Activated B cell treated with CpG ODN at 0.5 μM for 24 hours (primary cell): Measurements from ENCODE around the gene TEPSIN. TPM values are rescaled to one million over a fixed set of nuclear protein-coding genes. Genes with fewer than 3 reads are reported as not detected.

Source experiments
- ATAC-seq: fragments of 200-7000 bp; cut with Tn5 transposase; one replicate; pipeline ENCODE4 v1.10.0; 2021; ENCODE audit warnings: low read depth, mild to moderate bottlenecking, moderate library complexity
- CTCF ChIA-PET: fragments of 350-600 bp; sonication (Branson Sonifier 250); formaldehyde crosslinking; loops from one replicate; lab custom pipeline; 2021; ENCODE audit warnings: antibody characterized with exemption; lab: Charles Lee
- POLR2A ChIA-PET: fragments of 350-600 bp; sonication (Branson Sonifier 250); formaldehyde crosslinking; loops from one replicate; lab custom pipeline; 2021; ENCODE audit warnings: antibody characterized with exemption; lab: Charles Lee
- DNase-seq: peaks from one replicate; pipeline ENCODE4 v3.0.0; 2022
- H3K27ac Mint-ChIP-seq: one replicate; pipeline ENCODE4 v1.8.0; 2020; ENCODE audit warnings: mixed read lengths
- H3K27me3 Mint-ChIP-seq: one replicate; pipeline ENCODE4 v1.8.0; 2021; ENCODE audit warnings: mixed read lengths
- H3K36me3 Mint-ChIP-seq: one replicate; pipeline ENCODE4 v1.8.0; 2021; ENCODE audit warnings: low read depth, mixed read lengths
- H3K4me1 Mint-ChIP-seq: one replicate; pipeline ENCODE4 v1.8.0; 2021; ENCODE audit warnings: mixed read lengths
- H3K4me3 Mint-ChIP-seq: one replicate; pipeline ENCODE4 v1.8.0; 2020; ENCODE audit warnings: mild to moderate bottlenecking, mixed read lengths
- H3K9me3 Mint-ChIP-seq: one replicate; pipeline ENCODE4 v1.8.0; 2020; ENCODE audit warnings: mixed read lengths
- intact Hi-C: fragments of 100-400 bp; cut with micrococcal nuclease; formaldehyde crosslinking; loops from one replicate; pipeline ENCODE4 v1.15.1; 2024
- total RNA-seq: library from RNA; stranded (reverse); gene quantifications from 2 replicates; pipeline ENCODE4 v1.2.3, GENCODE V29; 2022
- TF ChIP-seq, protein P1 (sequence below): fragments of 200-600 bp; IDR thresholded peaks from one replicate; pipeline ENCODE4 v1.8.0; 2022; ENCODE audit warnings: antibody characterized with exemption, mild to moderate bottlenecking

TEPSIN gene
- total RNA-seq, 1 donor from 2014 or later = 102 TPM

DNA sequence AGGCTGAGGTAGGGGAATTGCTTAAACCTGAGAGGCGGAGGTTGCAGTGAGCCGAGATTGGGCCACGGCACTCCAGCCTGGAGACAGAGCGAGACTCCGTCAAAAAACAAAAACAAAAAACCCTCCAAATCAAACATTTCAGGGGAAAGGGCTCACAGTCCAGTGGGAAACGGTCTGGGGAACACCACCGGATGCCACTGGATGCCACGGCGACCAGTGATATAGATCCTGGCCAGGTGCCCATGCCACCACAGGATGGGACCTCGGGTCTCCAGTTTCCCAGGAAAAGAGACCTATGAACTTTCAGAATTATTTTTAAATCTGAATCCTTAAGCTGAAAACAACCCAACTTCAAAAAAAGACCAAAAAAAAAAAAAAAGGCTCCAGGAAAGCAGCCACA is 28.4 kb downstream of the TEPSIN start:
- TF ChIP-seq, protein P1, sequence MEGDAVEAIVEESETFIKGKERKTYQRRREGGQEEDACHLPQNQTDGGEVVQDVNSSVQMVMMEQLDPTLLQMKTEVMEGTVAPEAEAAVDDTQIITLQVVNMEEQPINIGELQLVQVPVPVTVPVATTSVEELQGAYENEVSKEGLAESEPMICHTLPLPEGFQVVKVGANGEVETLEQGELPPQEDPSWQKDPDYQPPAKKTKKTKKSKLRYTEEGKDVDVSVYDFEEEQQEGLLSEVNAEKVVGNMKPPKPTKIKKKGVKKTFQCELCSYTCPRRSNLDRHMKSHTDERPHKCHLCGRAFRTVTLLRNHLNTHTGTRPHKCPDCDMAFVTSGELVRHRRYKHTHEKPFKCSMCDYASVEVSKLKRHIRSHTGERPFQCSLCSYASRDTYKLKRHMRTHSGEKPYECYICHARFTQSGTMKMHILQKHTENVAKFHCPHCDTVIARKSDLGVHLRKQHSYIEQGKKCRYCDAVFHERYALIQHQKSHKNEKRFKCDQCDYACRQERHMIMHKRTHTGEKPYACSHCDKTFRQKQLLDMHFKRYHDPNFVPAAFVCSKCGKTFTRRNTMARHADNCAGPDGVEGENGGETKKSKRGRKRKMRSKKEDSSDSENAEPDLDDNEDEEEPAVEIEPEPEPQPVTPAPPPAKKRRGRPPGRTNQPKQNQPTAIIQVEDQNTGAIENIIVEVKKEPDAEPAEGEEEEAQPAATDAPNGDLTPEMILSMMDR = no peak
- CTCF ChIA-PET = no interaction called here

DNA sequence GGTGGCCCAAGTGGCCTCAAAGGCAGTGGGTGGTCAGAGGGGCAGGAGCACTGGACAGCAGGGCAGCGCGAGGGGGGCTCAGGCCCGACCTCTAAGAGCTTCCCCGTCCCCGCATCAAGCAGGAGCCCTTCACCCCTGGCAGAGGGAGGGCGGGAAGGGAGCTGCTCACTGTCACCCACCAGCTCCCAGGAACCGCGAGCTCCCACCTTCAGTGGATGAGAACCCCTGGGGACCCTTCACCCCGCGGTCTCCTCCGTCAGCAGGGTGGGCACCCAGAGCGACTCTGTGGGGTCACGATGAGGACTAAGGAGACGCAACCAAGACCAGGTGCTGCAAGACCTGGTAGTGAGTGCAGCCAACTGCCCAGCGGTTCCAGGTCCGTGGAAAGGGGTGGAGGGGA is 29.7 kb downstream of the TEPSIN start:
- ChIA-PET CTCF (no interaction called here), POLR2A (no interaction called here)
- Mint-ChIP-seq H3K4me1 (peaks cover 7% of the 10 kb centered on the region), H3K27ac (no peak overlapping the region), H3K36me3 (peaks cover 11% of the 10 kb centered on the region), H3K9me3 (no peaks in the 10 kb centered on the region), H3K27me3 (no peaks in the 10 kb centered on the region), H3K4me3 (no peak overlapping the region)
- ATAC-seq (no peak), DNase-seq (no peak)
- TF ChIP-seq, protein P1 = no peak
- intact Hi-C loops = no loop called here

More for the DNA sequence above, 28.4 kb downstream of the TEPSIN start:
- H3K27ac Mint-ChIP-seq = no peak overlapping the region
- DNase-seq (no peak), ATAC-seq (no peak)
- POLR2A ChIA-PET = interaction anchor here (1.2 kb wide), 1 partner anchor 12 kb away, joined by 4 read pairs; the partner anchor contains the start of gene CEP131
- intact Hi-C loops = no loop called here
- H3K4me1 Mint-ChIP-seq = peaks cover 7% of the 10 kb centered on the region
- no peaks in the 10 kb centered on the region for H3K27me3 Mint-ChIP-seq
- no peaks in the 10 kb centered on the region for H3K9me3 Mint-ChIP-seq
- no peak overlapping the region for H3K4me3 Mint-ChIP-seq
- H3K36me3 Mint-ChIP-seq = peaks cover 7% of the 10 kb centered on the region

DNA sequence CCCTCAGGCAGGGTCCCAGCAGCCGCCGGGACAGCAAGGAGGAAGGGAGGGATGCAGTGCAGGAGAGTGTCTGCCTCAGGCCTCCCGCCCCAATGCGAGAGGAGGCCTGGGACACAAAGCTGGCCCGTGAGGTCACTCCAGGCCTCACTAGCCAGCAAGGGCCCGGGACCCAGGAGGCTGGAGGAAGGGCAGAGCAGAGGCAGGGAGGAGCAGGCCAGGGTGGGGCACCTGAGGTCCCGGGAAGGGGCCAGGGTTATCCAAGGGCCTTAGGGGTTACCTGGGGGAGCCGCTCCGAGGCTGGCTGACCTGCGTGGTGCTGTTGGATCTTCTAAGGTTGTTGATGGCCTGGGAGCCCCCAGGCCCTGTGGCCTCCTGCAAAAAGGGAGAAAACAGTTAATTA is 30.2 kb downstream of the TEPSIN start:
- DNase-seq (no peak), ATAC-seq (no peak)
- Mint-ChIP-seq H3K4me3 (no peak overlapping the region), H3K4me1 (peaks cover 7% of the 10 kb centered on the region), H3K9me3 (no peaks in the 10 kb centered on the region), H3K36me3 (peaks cover 11% of the 10 kb centered on the region), H3K27ac (no peak overlapping the region), H3K27me3 (no peaks in the 10 kb centered on the region)
- intact Hi-C loops = no loop called here
- ChIA-PET CTCF (no interaction called here), POLR2A (no interaction called here)
- TF ChIP-seq, protein P1 = no peak

DNA sequence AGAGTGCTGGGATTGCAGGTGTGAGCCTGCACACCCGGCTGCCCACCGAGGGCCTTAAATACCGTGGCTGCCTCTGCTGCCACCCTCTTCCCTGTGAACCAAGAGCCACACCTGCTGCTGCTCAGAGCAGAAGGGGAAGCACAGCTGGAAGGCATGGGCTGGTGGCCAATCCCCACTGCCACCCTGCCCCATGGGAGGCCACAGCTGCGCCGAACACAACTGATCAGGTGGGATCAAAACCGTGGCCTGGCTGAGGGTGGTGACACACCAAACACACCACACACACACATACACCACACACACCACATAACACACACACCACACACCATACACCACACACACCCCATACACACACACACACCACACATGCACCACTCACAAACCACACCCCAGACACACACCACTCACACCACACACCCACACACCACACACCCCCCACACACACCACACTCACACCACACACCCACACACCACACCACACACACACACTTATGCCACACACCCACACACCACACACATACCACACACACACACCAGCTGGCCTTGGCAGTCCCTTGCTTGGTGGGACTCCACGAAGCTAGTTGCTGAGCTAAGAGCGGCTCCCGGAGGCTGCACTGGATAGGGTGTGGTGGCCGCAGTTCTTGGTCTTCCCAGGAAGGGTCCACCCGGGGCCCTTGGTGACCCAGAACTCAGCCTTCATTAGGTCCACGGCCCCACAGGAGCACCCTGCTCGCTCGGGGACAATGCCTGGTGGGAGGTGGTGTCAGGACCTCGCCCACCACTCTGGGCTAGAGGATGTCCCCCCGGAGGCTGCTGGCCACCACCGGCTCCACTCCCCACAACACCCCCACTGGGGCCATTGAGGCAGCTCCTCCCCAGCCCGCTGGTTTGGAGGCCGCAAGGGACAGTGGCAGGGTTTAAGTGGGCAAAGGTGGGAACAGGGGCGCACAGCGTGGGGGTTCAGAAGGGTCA is 31.0 kb downstream of the TEPSIN start:
- Mint-ChIP-seq H3K4me1 (peaks cover 7% of the 10 kb centered on the region), H3K27ac (no peak overlapping the region), H3K27me3 (no peaks in the 10 kb centered on the region), H3K4me3 (no peak overlapping the region), H3K36me3 (peaks cover 19% of the 10 kb centered on the region), H3K9me3 (no peaks in the 10 kb centered on the region)
- ATAC-seq = peak; percentile 52
- ChIA-PET CTCF (no interaction called here), POLR2A (interaction anchor here (0.6 kb wide), 1 partner anchor 33 kb away, joined by 3 read pairs; no protein-coding TSS in a partner anchor)
- TF ChIP-seq, protein P1 = no peak
- DNase-seq = no peak
- intact Hi-C loops = no loop called here

DNA sequence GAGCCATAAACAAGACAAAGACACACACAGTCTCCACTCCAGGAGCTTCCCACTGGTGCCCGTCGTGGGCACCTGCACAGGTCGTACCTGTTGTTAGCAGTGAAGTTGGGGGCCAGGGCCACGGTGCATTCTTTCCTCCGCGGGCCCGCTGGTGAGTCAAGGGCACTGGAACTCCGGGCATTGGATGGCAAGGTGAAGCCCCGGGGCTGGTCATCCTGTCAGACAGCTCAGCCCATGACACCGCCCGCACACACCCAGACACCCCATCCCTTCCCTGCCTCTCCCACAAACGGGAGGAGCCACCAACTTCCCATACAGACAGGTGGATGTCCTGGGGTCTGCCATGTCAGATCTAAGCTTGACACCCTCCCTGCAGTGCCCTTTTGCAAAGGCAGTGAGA is 32.2 kb downstream of the TEPSIN start:
- intact Hi-C loops = no loop called here
- H3K36me3 Mint-ChIP-seq = peaks cover 25% of the 10 kb centered on the region
- ChIA-PET POLR2A (no interaction called here), CTCF (no interaction called here)
- TF ChIP-seq, protein P1 = no peak
- no peaks in the 10 kb centered on the region for H3K27me3 Mint-ChIP-seq
- H3K4me3 Mint-ChIP-seq = no peak overlapping the region
- DNase-seq = no peak
- no peak for ATAC-seq
- H3K9me3 Mint-ChIP-seq = no peaks in the 10 kb centered on the region
- peaks cover 4% of the 10 kb centered on the region for H3K4me1 Mint-ChIP-seq
- H3K27ac Mint-ChIP-seq = no peak overlapping the region
